ENCODE measurements around the gene ARHGAP11A.
"Not testable (repeated sequence)": the region's sequence is repeated elsewhere in the genome, so short reads cannot be mapped to it uniquely, and the experiment has no call there.

GRCh38 chr15:32615051-32615870 is at the start of gene ARHGAP11A:
- TF ChIP-seq, protein P1, sequence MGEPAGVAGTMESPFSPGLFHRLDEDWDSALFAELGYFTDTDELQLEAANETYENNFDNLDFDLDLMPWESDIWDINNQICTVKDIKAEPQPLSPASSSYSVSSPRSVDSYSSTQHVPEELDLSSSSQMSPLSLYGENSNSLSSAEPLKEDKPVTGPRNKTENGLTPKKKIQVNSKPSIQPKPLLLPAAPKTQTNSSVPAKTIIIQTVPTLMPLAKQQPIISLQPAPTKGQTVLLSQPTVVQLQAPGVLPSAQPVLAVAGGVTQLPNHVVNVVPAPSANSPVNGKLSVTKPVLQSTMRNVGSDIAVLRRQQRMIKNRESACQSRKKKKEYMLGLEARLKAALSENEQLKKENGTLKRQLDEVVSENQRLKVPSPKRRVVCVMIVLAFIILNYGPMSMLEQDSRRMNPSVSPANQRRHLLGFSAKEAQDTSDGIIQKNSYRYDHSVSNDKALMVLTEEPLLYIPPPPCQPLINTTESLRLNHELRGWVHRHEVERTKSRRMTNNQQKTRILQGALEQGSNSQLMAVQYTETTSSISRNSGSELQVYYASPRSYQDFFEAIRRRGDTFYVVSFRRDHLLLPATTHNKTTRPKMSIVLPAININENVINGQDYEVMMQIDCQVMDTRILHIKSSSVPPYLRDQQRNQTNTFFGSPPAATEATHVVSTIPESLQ (CRISPR knock-in tag; IDR thresholded peaks at IDR 0.05), result not testable (repeated sequence)
- TF ChIP-seq CTCF (IDR thresholded peaks at IDR 0.05), result not testable (repeated sequence)
- TF ChIP-seq, protein P2, sequence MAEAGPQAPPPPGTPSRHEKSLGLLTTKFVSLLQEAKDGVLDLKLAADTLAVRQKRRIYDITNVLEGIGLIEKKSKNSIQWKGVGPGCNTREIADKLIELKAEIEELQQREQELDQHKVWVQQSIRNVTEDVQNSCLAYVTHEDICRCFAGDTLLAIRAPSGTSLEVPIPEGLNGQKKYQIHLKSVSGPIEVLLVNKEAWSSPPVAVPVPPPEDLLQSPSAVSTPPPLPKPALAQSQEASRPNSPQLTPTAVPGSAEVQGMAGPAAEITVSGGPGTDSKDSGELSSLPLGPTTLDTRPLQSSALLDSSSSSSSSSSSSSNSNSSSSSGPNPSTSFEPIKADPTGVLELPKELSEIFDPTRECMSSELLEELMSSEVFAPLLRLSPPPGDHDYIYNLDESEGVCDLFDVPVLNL (CRISPR knock-in tag; IDR thresholded peaks at IDR 0.05; ENCODE audit: borderline replicate concordance, low read depth), result not testable (repeated sequence)
